Hepatocyte (in vitro differentiated cells): Measurements from ENCODE around the gene XIRP1. TPM values are rescaled to one million over a fixed set of nuclear protein-coding genes. Genes with fewer than 3 reads are reported as not detected.

Experiments used
- DNase-seq: peaks from one replicate; pipeline ENCODE4 v3.0.0-alpha.2; 2016; ENCODE audit warnings: low spot score
- H2AFZ ChIP-seq: fragments of 200-600 bp; sonication (generic); 2 replicates; pipeline ENCODE4 v1.6.0; 2016; ENCODE audit warnings: antibody characterized with exemption, mild to moderate bottlenecking
- H3K27ac ChIP-seq: fragments of 200-600 bp; sonication (generic); 2 replicates; pipeline ENCODE4 v1.5.1; 2016; ENCODE audit warnings: mild to moderate bottlenecking
- H3K27me3 ChIP-seq: fragments of 200-600 bp; sonication (generic); 2 replicates; pipeline ENCODE4 v1.6.1; 2016
- H3K36me3 ChIP-seq: fragments of 200-600 bp; sonication (generic); replicated peaks from 2 replicates; pipeline ENCODE4 v1.5.1; 2016; ENCODE audit warnings: low read depth; ENCODE audit not compliant: insufficient read depth
- H3K4me1 ChIP-seq: fragments of 200-600 bp; sonication (generic); 2 replicates; pipeline ENCODE4 v1.5.1; 2016; ENCODE audit warnings: mild to moderate bottlenecking, moderate library complexity; ENCODE audit not compliant: insufficient read depth
- H3K4me2 ChIP-seq: fragments of 200-600 bp; sonication (generic); 2 replicates; pipeline ENCODE4 v1.6.0; 2016
- H3K4me3 ChIP-seq: fragments of 200-600 bp; sonication (generic); 2 replicates; pipeline ENCODE4 v1.5.1; 2016; ENCODE audit warnings: mild to moderate bottlenecking
- H3K79me2 ChIP-seq: fragments of 200-600 bp; sonication (generic); 2 replicates; pipeline ENCODE4 v1.6.0; 2017; ENCODE audit warnings: mild to moderate bottlenecking
- H3K9me2 ChIP-seq: fragments of 200-600 bp; sonication (generic); replicated peaks from 2 replicates; pipeline ENCODE4 v1.6.0; 2017; ENCODE audit warnings: mild to moderate bottlenecking; ENCODE audit not compliant: insufficient read depth
- H3K9me3 ChIP-seq: fragments of 200-600 bp; sonication (generic); 2 replicates; pipeline ENCODE4 v1.5.1; 2016; ENCODE audit warnings: low read depth, mild to moderate bottlenecking
- H4K20me1 ChIP-seq: fragments of 200-600 bp; sonication (generic); 2 replicates; pipeline ENCODE4 v1.6.0; 2016; ENCODE audit warnings: mild to moderate bottlenecking; ENCODE audit not compliant: insufficient read depth, poor library complexity, severe bottlenecking
- CTCF ChIP-seq: fragments of 200-600 bp; sonication (generic); IDR thresholded peaks from 2 replicates; pipeline ENCODE4 v1.5.1; 2016; ENCODE audit warnings: antibody characterized with exemption, mild to moderate bottlenecking; ENCODE audit not compliant: poor library complexity
- EZH2 ChIP-seq: fragments of 200-600 bp; sonication (generic); IDR thresholded peaks from 2 replicates; pipeline ENCODE4 v1.6.1; 2016; ENCODE audit warnings: antibody characterized with exemption, mild to moderate bottlenecking, borderline replicate concordance
- EZH2phosphoT487 ChIP-seq: fragments of 200-600 bp; sonication (generic); IDR thresholded peaks from one replicate; pipeline ENCODE4 v1.6.1; 2018; ENCODE audit warnings: antibody characterized with exemption, mild to moderate bottlenecking, low read depth, moderate library complexity; ENCODE audit not compliant: unreplicated experiment, severe bottlenecking
- WGBS: methylation state at CpG from one replicate; pipeline ENCODE4 v1.1.6; 2016; ENCODE audit warnings: low lambda C conversion rate; ENCODE audit errors: missing lambda C conversion rate; 5-methylcytosine and 5-hydroxymethylcytosine counted together
- polyA plus RNA-seq: library from polyadenylated mRNA; unstranded; fragments of >200 nt; fragmentation: Nextera tagmentation; extraction: Ambion mirVana; gene quantifications from 2 replicates; pipeline ENCODE4 v1.2.1, GENCODE V29; 2016
- total RNA-seq: library from RNA; depleted of rRNA; stranded (reverse); fragments of >200 nt; gene quantifications from 2 replicates; pipeline ENCODE4 v1.2.3, GENCODE V29; 2014

The XIRP1 gene
- total and polyA plus RNA-seq, 2 experiments from 2014 or later: 0.10 to 1.4 TPM

GRCh38 chr3:39156421-39156820, 36.0 kb downstream of the XIRP1 start:
- no peak for DNase-seq
- WGBS: 78% methylated on average over 4 of the region's 4 CpGs
- Histone ChIP-seq H3K4me3 (no peak overlapping the region), H3K27ac (peak overlapping the region; percentile 96), H3K4me2 (no peak overlapping the region), H3K9me3 (no peaks in the 10 kb centered on the region), H2AFZ (peak overlapping the region; percentile 41), H3K36me3 (no peaks in the 10 kb centered on the region), H3K79me2 (peaks cover 18% of the 10 kb centered on the region), H3K9me2 (no peaks in the 10 kb centered on the region), H3K27me3 (no peaks in the 10 kb centered on the region), H4K20me1 (peaks cover 11% of the 10 kb centered on the region), H3K4me1 (peaks cover 33% of the 10 kb centered on the region)
- TF ChIP-seq CTCF: no peak
- no peak for TF ChIP-seq EZH2phosphoT487
- TF ChIP-seq EZH2: no peak

- H3K4me2 ChIP-seq: peak overlapping the region; percentile 81
- H3K9me3 ChIP-seq: no peaks in the 10 kb centered on the region
- H2AFZ ChIP-seq: peak overlapping the region; percentile 13
- no peaks in the 10 kb centered on the region for H3K27me3 ChIP-seq
- H3K36me3 ChIP-seq: no peaks in the 10 kb centered on the region
- peak; percentile 80 for DNase-seq
- peaks cover 51% of the 10 kb centered on the region for H3K4me1 ChIP-seq
- peaks cover 35% of the 10 kb centered on the region for H3K79me2 ChIP-seq
- TF ChIP-seq EZH2 (no peak), CTCF (no peak)
- peak overlapping the region; percentile 30 for H3K4me3 ChIP-seq
- peaks cover 28% of the 10 kb centered on the region for H4K20me1 ChIP-seq
- H3K9me2 ChIP-seq: no peaks in the 10 kb centered on the region
- H3K27ac ChIP-seq: peak overlapping the region; percentile 96
- WGBS: 35% methylated on average over 18 of the region's 18 CpGs
These were observed 37.9 kb downstream of the XIRP1 start for GRCh38 chr3:39154280-39155021.

GRCh38 chr3:39153977-39154279, 38.5 kb downstream of the XIRP1 start:
- no peaks in the 10 kb centered on the region for H3K9me2 ChIP-seq
- no peak for DNase-seq
- H3K9me3 ChIP-seq: no peaks in the 10 kb centered on the region
- peak overlapping the region; percentile 13 for H2AFZ ChIP-seq
- 26% methylated on average over 9 of the region's 9 CpGs for WGBS
- peaks cover 40% of the 10 kb centered on the region for H3K79me2 ChIP-seq
- H3K27ac ChIP-seq: peak overlapping the region; percentile 96
- TF ChIP-seq EZH2phosphoT487 (no peak), CTCF (peak; percentile 10), EZH2 (no peak)
- H3K27me3 ChIP-seq: no peaks in the 10 kb centered on the region
- H3K4me2 ChIP-seq: peak overlapping the region; percentile 81
- H3K36me3 ChIP-seq: no peaks in the 10 kb centered on the region
- H4K20me1 ChIP-seq: peaks cover 33% of the 10 kb centered on the region
- peak overlapping the region; percentile 30 for H3K4me3 ChIP-seq
- H3K4me1 ChIP-seq: peaks cover 56% of the 10 kb centered on the region
